GM12892 (cell line): ENCODE data around the gene TBC1D22A.

Experiments
- DNase-seq: peaks from one replicate; pipeline ENCODE4 v3.0.0; 2011; ENCODE audit not compliant: insufficient read length
- FAIRE-seq: peaks from 2 replicates; lab custom pipeline; 2011; peaks lifted over from hg19 to GRCh38; lab: Jason Lieb, UNC
- POLR2A ChIP-seq: IDR thresholded peaks from 2 replicates; pipeline ENCODE4 v1.6.1; 2011; ENCODE audit warnings: low read depth, low read length, control low read depth
- POLR2AphosphoS5 ChIP-seq: IDR thresholded peaks from 2 replicates; pipeline ENCODE4 v1.6.1; 2011; ENCODE audit warnings: low read depth, low read length, control low read depth
- TAF1 ChIP-seq: IDR thresholded peaks from 2 replicates; pipeline ENCODE4 v1.6.1; 2011; ENCODE audit warnings: low read depth, mild to moderate bottlenecking, control low read depth, low read length, borderline replicate concordance

Gene TBC1D22A

GRCh38 chr22:46887978-46888377 is 125.5 kb downstream of the TBC1D22A start:
- TF ChIP-seq POLR2AphosphoS5 (no peak), POLR2A (no peak), TAF1 (no peak)
- no peak for FAIRE-seq
- DNase-seq, result no peak

GRCh38 chr22:46890819-46891218 is 128.4 kb downstream of the TBC1D22A start:
- DNase-seq (no peak), FAIRE-seq (no peak)
- TF ChIP-seq POLR2AphosphoS5 (no peak), TAF1 (no peak), POLR2A (no peak)

- no peak for FAIRE-seq
- no peak for DNase-seq
- TF ChIP-seq POLR2A, result no peak
- no peak for TF ChIP-seq TAF1
- TF ChIP-seq POLR2AphosphoS5, result no peak
These were observed 129.0 kb downstream of the TBC1D22A start for GRCh38 chr22:46891382-46891951.

- FAIRE-seq (no peak), DNase-seq (no peak)
- TF ChIP-seq TAF1 (no peak), POLR2A (no peak), POLR2AphosphoS5 (no peak)
These were observed 130.4 kb downstream of the TBC1D22A start for GRCh38 chr22:46892866-46893265.

GRCh38 chr22:46893281-46894020 is 131.0 kb downstream of the TBC1D22A start:
- DNase-seq (no peak), FAIRE-seq (no peak)
- TF ChIP-seq POLR2A, result no peak
- TF ChIP-seq TAF1, result no peak
- TF ChIP-seq POLR2AphosphoS5, result no peak

- TF ChIP-seq TAF1 (no peak), POLR2A (no peak), POLR2AphosphoS5 (no peak)
- no peak for DNase-seq
- no peak for FAIRE-seq
These were observed 131.7 kb downstream of the TBC1D22A start for GRCh38 chr22:46894081-46894671.

GRCh38 chr22:46894851-46895640 is 132.6 kb downstream of the TBC1D22A start:
- no peak for TF ChIP-seq POLR2AphosphoS5
- TF ChIP-seq POLR2A, result no peak
- TF ChIP-seq TAF1, result no peak
- DNase-seq, result no peak
- no peak for FAIRE-seq

GRCh38 chr22:46895753-46896152 is 133.3 kb downstream of the TBC1D22A start:
- TF ChIP-seq POLR2A (no peak), TAF1 (no peak), POLR2AphosphoS5 (no peak)
- no peak for DNase-seq
- FAIRE-seq, result no peak

GRCh38 chr22:46896166-46896565 is 133.7 kb downstream of the TBC1D22A start:
- no peak for TF ChIP-seq POLR2AphosphoS5
- TF ChIP-seq POLR2A, result no peak
- TF ChIP-seq TAF1, result no peak
- DNase-seq (no peak), FAIRE-seq (no peak)

- DNase-seq, result no peak
- no peak for TF ChIP-seq TAF1
- TF ChIP-seq POLR2A, result no peak
- TF ChIP-seq POLR2AphosphoS5, result no peak
- peak; percentile 64 for FAIRE-seq
These were observed 134.3 kb downstream of the TBC1D22A start for GRCh38 chr22:46896568-46897245.

GRCh38 chr22:46897246-46897623 is 134.8 kb downstream of the TBC1D22A start:
- DNase-seq (no peak), FAIRE-seq (no peak)
- TF ChIP-seq TAF1 (no peak), POLR2AphosphoS5 (no peak), POLR2A (no peak)
